ENCODE results near the gene POLE.
"Not testable (repeated sequence)": the region's sequence is repeated elsewhere in the genome, so short reads cannot be mapped to it uniquely, and the experiment has no call there.

Gene POLE

GRCh38 chr12:132718644-132719043 is 31.5 kb upstream of the POLE start:
- no peak for DNase-seq

GRCh38 chr12:132717531-132718387 is 30.6 kb upstream of the POLE start:
- DNase-seq: no peak

GRCh38 chr12:132717011-132717410 is 29.9 kb upstream of the POLE start:
- DNase-seq: no peak

GRCh38 chr12:132716356-132716755 is 29.2 kb upstream of the POLE start:
- DNase-seq: no peak

- no peak for DNase-seq
Observed at GRCh38 chr12:132715874-132716273, 28.7 kb upstream of the POLE start.

- no peak for DNase-seq
Observed at GRCh38 chr12:132713123-132713522, 26.0 kb upstream of the POLE start.

- no peak for DNase-seq
Observed at GRCh38 chr12:132711080-132711843, 24.1 kb upstream of the POLE start.

GRCh38 chr12:132710405-132711079 is 23.4 kb upstream of the POLE start, which contains the start of gene PGAM5:
Gene PGAM5 (plus strand): TSS chr12:132710842. CDS start chr12:132710877, 35 bp downstream.
- DNase-seq: peak; percentile 62 to 81

GRCh38 chr12:132710043-132710404 is 22.9 kb upstream of the POLE start:
- DNase-seq: no peak

GRCh38 chr12:132708150-132708549 is 21.0 kb upstream of the POLE start:
- no peak for DNase-seq

- DNase-seq: no peak
Observed at GRCh38 chr12:132707241-132707640, 20.1 kb upstream of the POLE start.

- no peak for DNase-seq
Observed at GRCh38 chr12:132703641-132704040, 16.5 kb upstream of the POLE start.

- DNase-seq: no peak
Observed at GRCh38 chr12:132702640-132703039, 15.5 kb upstream of the POLE start.

- no peak for DNase-seq
Observed at GRCh38 chr12:132700212-132700822, 13.2 kb upstream of the POLE start.

- no peak for DNase-seq
Observed at GRCh38 chr12:132698341-132698740, 11.2 kb upstream of the POLE start.

GRCh38 chr12:132695431-132695830 is 8.3 kb upstream of the POLE start:
- no peak for DNase-seq

GRCh38 chr12:132694888-132695287 is 7.7 kb upstream of the POLE start:
- DNase-seq: not testable (repeated sequence)

GRCh38 chr12:132692030-132692429 is 4.9 kb upstream of the POLE start:
- not testable (repeated sequence) for DNase-seq

GRCh38 chr12:132690112-132690511 is 3.0 kb upstream of the POLE start:
- no peak for DNase-seq

- DNase-seq: no peak
Observed at GRCh38 chr12:132689227-132689626, 2.1 kb upstream of the POLE start.

- DNase-seq: no peak
Observed at GRCh38 chr12:132686825-132687210, 324 bp downstream of the POLE start.

GRCh38 chr12:132685400-132685799 is 1.7 kb downstream of the POLE start:
- no peak for DNase-seq

- no peak for DNase-seq
Observed at GRCh38 chr12:132677492-132677891, 9.7 kb downstream of the POLE start.
